Dedifferentiated amniotic fluid mesenchymal stem cell (primary cell): ENCODE data around the gene CFAP221.

Source experiments
- DNase-seq: peaks from one replicate; pipeline ENCODE4 v3.0.0-alpha.2; 2016; ENCODE audit errors: extremely low spot score

Gene CFAP221

GRCh38 chr2:119644186-119644585 lies 99.9 kb downstream of the CFAP221 start:
- DNase-seq, result no peak

DNA sequence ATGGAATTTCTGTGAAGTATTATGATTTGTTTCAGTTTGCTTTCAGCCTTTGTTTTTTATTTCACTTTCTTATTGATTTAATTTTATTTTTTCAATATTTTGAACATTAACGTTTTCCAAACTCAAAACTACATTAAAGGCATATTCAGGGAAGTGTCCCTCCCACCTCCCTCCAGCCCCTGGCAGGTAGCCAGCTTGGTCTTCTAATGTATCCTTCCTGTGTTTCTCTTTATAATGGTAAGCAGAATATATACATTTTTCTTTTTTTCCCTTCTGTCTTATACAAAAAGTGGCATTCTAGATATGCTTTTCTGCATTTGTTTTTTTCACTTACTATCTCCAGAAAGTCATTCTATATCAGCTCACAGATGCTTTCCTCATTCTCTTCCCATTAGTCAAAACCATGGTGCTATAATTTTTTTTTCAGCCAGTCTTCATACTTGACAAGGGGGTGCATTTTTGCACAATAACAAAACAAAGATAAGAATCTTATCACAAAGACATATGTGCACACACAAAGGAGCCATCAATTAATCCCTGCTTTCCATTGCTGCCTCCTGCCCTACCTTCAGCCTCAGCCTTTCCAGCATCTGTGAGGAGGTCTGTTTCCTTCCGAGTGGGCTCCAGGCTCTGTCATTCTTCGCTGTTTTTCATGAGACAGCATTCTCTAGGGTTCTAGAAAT lies 101.1 kb downstream of the CFAP221 start:
- DNase-seq, result no peak

- DNase-seq, result no peak
Measured at GRCh38 chr2:119646149-119646548, 101.9 kb downstream of the CFAP221 start.

GRCh38 chr2:119647440-119648169 lies 103.4 kb downstream of the CFAP221 start:
- DNase-seq, result no peak

GRCh38 chr2:119649364-119649917 lies 105.2 kb downstream of the CFAP221 start:
- DNase-seq, result no peak

- DNase-seq, result no peak
Measured at GRCh38 chr2:119650206-119650605, 106.0 kb downstream of the CFAP221 start.

- DNase-seq, result no peak
Measured at GRCh38 chr2:119650846-119651370, 106.7 kb downstream of the CFAP221 start.

DNA sequence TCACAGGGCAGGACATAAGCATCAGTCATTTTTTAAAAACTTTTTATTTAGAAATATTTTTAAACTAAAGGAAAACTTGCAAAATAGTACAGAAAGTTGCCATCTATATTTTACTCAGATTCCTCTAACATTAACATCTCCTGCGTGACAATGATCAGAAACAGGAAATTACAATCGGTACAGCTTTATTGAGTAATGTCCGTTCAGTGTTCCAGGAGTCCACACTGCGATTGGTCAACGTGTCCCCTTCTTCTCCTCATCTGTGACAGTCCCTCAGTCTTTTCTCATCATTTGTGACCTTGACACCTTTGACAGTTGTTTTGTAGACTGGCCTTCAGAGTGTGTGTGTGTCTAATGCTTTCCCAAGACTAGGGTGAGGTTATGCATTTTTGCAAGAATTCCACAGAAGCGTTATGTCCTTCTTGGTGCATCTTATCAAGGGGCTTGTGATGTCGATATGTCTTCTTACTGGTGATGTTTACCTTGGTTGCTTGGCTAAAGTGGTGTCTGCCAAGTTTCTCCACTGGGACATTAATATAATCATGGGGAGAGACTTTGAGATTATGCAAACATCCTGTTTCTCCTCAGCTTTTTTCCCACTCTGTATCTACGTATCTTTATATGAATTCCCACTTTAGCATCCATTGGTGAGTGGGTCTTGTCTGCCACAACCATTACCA lies 113.4 kb downstream of the CFAP221 start:
- no peak for DNase-seq

GRCh38 chr2:119659601-119660342 lies 115.5 kb downstream of the CFAP221 start:
- no peak for DNase-seq

GRCh38 chr2:119660343-119660658 lies 116.1 kb downstream of the CFAP221 start:
- DNase-seq, result no peak

DNA sequence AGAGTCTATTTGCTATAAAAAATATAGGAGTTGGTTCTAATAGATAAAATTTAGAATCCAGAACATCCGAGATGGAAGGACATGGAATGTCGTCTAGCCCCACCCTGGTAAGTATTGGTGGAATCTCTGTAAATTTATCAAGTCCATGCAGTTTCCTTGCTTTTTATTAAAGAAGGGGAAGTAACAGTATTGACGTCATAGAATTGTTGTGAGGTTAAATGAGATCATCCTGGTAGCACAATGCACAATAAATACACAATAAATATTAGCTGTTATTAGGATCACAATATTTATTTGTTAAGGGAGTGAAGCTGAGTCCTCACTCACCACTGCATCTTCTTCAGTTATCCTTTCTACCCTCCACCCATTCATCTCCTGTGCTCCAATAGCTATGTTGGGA lies 118.0 kb downstream of the CFAP221 start:
- DNase-seq, result no peak

DNA sequence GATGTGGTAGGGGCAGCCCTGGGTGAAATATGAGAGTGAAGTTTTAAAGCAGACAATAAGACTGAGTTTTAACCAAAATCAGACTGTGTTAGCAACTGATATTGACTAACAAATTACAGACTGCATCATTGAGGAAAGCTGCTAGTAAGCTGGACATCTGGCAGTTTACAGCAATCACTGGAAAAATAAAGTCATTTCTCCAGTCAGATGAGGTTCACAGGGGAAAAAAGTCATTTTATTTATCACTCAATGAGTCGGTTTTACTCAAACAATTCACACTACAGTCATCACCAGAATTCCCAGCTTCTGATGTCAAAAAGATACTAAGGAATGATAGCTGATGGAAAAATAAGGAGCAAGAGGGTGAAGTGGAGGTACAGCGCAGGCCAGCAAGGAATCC lies 124.3 kb downstream of the CFAP221 start:
- no peak for DNase-seq

DNA sequence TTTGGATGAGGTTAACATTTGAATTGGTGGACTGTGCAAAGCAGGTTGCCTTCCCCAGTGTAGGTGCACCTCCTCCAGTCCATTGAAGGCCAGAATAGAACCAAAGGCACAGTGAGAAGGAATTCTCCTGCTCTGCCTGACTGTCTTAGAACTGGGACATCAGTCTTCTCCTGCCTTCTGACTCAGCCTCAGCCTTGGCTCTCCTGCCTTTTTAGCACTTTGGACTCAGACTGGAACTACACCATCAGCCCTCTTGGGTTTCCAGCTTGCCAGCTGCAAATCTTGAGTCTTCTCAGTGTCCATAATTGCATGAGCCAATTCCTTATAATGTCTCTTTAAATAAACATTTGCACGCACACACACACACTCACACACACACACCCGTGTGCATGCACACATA lies 126.8 kb downstream of the CFAP221 start:
- DNase-seq, result no peak

DNA sequence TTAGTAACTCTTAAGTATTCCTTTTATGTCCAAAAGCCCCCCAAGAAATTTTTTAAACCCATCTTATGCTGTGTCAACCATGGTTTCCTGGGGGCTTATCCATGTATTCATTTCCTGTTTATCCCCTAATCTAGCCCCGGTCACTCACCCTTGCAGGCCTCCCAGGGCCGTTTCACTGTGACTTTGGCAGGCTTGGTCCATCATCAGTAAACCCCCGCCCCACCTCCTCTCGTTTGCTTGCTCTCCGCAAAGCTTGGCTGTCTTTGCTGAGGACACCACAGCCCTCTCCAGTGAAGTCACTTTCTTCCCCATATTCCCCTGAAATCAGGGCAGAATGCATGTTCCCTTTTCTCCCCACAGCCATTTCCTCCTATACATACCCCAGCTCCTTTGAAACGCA lies 127.5 kb downstream of the CFAP221 start:
- no peak for DNase-seq

DNA sequence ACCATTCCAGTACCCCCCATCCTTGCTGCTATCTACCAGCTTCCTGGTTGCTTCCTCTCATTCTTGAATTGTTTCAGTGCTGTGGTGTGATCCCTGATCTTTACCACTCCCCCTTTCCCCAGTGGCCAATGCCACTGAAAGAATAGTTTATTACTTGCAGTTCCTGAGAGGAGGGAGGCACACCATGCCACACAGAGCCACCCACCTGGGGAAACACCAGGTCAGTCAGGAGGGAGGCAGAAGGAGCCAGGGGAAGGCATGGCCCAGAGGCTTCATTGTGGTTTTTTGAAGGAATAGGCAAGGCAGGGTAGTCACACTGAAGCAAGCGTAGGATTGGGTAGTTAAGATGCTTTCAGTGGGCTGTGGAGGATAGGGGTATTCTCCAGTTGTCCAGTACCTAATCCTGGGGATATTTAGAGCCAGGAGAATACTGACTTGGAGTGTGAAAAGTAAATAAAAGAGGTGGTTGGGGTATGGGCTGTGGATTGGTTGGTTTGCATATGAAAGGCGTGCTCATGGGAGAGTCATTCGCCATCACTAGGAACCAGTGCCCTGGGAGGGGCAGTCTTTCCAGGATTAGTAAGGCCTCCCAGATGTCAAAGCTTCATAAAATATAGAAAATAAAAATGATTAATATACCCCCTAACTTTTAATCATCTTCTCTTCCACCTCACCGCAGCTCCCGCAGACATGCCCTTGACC lies 128.1 kb downstream of the CFAP221 start:
- DNase-seq, result no peak

- no peak for DNase-seq
Measured at GRCh38 chr2:119673796-119674195, 129.5 kb downstream of the CFAP221 start.

GRCh38 chr2:119674711-119675500 lies 130.7 kb downstream of the CFAP221 start:
- no peak for DNase-seq

DNA sequence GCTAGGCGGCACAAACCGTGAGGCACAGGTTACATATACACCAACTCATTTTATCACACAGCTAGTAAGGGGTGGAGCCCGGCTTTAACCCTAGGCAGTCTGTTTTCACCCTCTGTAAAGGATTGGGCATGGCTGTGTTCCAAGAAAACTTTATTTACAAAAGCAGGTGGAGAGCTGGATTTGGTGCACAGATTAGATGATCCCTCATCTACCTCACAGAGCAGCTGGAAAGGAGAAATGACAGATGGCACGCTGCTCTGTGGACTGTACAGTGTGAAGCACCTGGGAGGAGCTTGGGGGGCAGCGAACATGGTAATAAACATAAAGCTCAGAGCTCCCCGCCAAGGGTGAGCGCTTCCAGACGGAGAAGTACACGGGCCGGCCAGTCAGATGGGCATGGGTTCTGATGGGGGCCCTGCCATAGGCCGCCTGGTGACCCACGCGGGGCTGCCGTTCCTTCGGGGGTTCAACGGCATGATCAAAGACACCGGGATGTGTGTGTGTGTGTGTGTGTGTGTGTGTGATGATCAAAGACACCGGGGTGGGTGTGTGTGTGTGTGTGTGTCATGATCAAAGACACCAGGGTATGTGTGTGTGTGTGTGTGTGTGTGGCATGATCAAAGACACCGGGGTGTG lies 133.9 kb downstream of the CFAP221 start:
- DNase-seq, result no peak

DNA sequence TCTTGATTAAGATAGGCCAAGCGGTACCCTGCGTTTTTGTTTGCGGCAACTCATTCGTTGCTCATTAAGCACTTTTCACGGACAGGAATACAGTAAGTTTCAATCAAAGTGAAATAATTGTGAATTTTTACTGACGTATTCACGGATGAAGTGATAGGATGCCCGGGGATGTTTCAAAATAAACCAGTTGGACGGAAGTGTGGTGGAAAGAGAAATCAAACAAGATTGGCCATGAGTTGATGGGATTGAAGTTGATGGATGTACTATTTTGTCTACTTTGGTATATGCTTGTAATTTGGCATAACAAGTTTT lies 135.2 kb downstream of the CFAP221 start:
- DNase-seq, result no peak

GRCh38 chr2:119679846-119680245 lies 135.6 kb downstream of the CFAP221 start:
- DNase-seq, result no peak
